GM23248 (cell line): Measurements from ENCODE around the gene PGBD1.

ENCODE experiments used
- EZH2 ChIP-seq: fragments of 200-600 bp; sonication (generic); IDR thresholded peaks from 2 replicates; pipeline ENCODE4 v1.6.1; 2018; ENCODE audit warnings: antibody characterized with exemption, mild to moderate bottlenecking; ENCODE audit not compliant: insufficient read depth, poor library complexity, severe bottlenecking
- EZH2phosphoT487 ChIP-seq: fragments of 200-600 bp; sonication (generic); IDR thresholded peaks from 2 replicates; pipeline ENCODE4 v1.6.1; 2018; ENCODE audit warnings: antibody characterized with exemption, moderate library complexity, mild to moderate bottlenecking, low read depth; ENCODE audit not compliant: insufficient read depth

DNA sequence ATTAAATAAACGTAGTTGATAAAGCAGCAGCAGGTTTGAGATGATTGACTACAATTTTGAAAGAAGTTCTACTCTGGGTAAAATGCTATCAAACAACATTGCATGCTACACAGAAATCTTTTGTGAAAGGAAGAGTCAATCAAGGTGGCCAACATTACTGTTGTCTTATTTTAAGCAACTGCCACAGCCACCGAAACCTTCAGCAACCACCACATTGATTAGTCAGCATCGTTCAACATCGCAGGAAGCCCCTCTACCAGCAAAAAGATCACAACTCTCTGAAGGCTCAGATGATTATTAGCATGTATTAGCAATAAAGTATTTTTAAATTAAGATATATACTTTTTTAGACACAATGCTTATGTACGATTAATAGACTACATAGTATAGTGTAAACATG is 14.0 kb downstream of the PGBD1 start:
- TF ChIP-seq EZH2, result no peak
- no peak for TF ChIP-seq EZH2phosphoT487
